Lung (tissue), 12 donors: ENCODE measurements around the gene RHOC. TPM values are rescaled to one million over a fixed set of nuclear protein-coding genes. Genes with fewer than 3 reads are reported as not detected.

ENCODE experiments used
- ATAC-seq: fragments of 200-7000 bp; cut with Tn5 transposase; one replicate; pipeline ENCODE4 v1.9.1; 2020; ENCODE audit warnings: moderate number of reproducible peaks; ENCODE audit not compliant: insufficient read depth, low FRiP score
- DNase-seq, 3 donors: peaks; one replicate each; pipeline ENCODE4 v3.0.0-alpha.2; 2013 to 2017
- H3K27ac ChIP-seq, 2 donors: one replicate each; pipeline ENCODE4 v1.5.1; 2013; ENCODE audit warnings: mild to moderate bottlenecking in 2 of 2, moderate library complexity in 2 of 2, control low read depth in 1 of 2, inconsistent platforms in 1 of 2, low read depth in 1 of 2, low read length in 1 of 2
- H3K27me3 ChIP-seq, 3 donors: one replicate each; pipeline ENCODE4 v1.5.1; 2013; ENCODE audit warnings: low read length in 2 of 3; ENCODE audit not compliant: control insufficient read depth in 3 of 3, insufficient read depth in 3 of 3
- H3K36me3 ChIP-seq, 4 donors: one replicate each; pipeline ENCODE4 v1.5.1; 2013; ENCODE audit warnings: low read length in 4 of 4, mild to moderate bottlenecking in 1 of 4, moderate library complexity in 1 of 4; ENCODE audit not compliant: control insufficient read depth in 4 of 4, insufficient read depth in 4 of 4
- H3K4me1 ChIP-seq, 5 donors: one replicate each; pipeline ENCODE4 v1.5.1; 2013; ENCODE audit warnings: low read length in 5 of 5, mild to moderate bottlenecking in 2 of 5, moderate library complexity in 1 of 5; ENCODE audit not compliant: control insufficient read depth in 5 of 5, insufficient read depth in 5 of 5
- H3K4me3 ChIP-seq: one replicate; pipeline ENCODE4 v1.5.1; 2013; ENCODE audit warnings: mild to moderate bottlenecking, control low read depth, moderate library complexity
- H3K9ac ChIP-seq, 2 donors: one replicate each; pipeline ENCODE4 v1.5.1; 2013; ENCODE audit warnings: low read length in 2 of 2, control low read depth in 1 of 2; ENCODE audit not compliant: insufficient read depth in 1 of 2
- H3K9me3 ChIP-seq, 4 donors: one replicate each; pipeline ENCODE4 v1.5.1; 2013; ENCODE audit warnings: low read length in 3 of 4, mild to moderate bottlenecking in 1 of 4, moderate library complexity in 1 of 4; ENCODE audit not compliant: control insufficient read depth in 4 of 4, insufficient read depth in 3 of 4
- CTCF ChIP-seq: IDR thresholded peaks from 2 replicates; pipeline ENCODE4 v1.5.1; 2012; ENCODE audit warnings: mild to moderate bottlenecking; ENCODE audit errors: control extremely low read depth, extremely low read depth
- WGBS, 2 donors: extraction: QIAGEN DNeasy Blood & Tissue Kit; methylation state at CpG; one replicate each; pipeline ENCODE4 v1.1.7; 2013; 5-methylcytosine and 5-hydroxymethylcytosine counted together
- polyA plus RNA-seq, 2 donors: library from polyadenylated mRNA; stranded (reverse); fragments of 200-250 nt; gene quantifications; one replicate each; pipeline ENCODE4 v1.2.1, GENCODE V29; 2013
- total RNA-seq, 2 donors: library from RNA; depleted of rRNA in 1 of 2; stranded (reverse); fragments of >200 nt in 1 of 2; gene quantifications; one replicate each; pipeline ENCODE4 v1.2.1, GENCODE V29; 2014 to 2021
- donor health status: control.
- donor health status: control.
- donor health status: Bipolar disorder and iron deficiency.
- donor health status: healthy.
- donor health status: DM: yes; HTN: yes; CAD: no.

Gene RHOC
- total and polyA plus RNA-seq, 4 donors: 125 to 243 (median 190) TPM

- 88 to 91% methylated on average over 3 of the region's 3 CpGs for WGBS, 2 donors
- Histone ChIP-seq H3K9me3 (no peaks in the 10 kb centered on the region), H3K4me3 (no peak overlapping the region), H3K9ac (no peak overlapping the region), H3K36me3 (no peaks in the 10 kb centered on the region), H3K27me3 (peaks cover 0 to 15% (median 0%) of the 10 kb centered on the region in 3 donors), H3K27ac (no peak overlapping the region), H3K4me1 (peaks cover 0 to 25% (median 5%) of the 10 kb centered on the region in 5 donors)
- DNase-seq (no peak), ATAC-seq (no peak)
- no peak for TF ChIP-seq CTCF
These were observed 3.7 kb upstream of the RHOC start for GRCh38 chr1:112710586-112710985.

GRCh38 chr1:112710159-112710558, 3.2 kb upstream of the RHOC start:
- no peak overlapping the region for H3K9ac ChIP-seq
- peaks cover 0 to 28% (median 9%) of the 10 kb centered on the region in 5 donors for H3K4me1 ChIP-seq
- TF ChIP-seq CTCF: no peak
- 95 to 99% methylated on average over 7 of the region's 7 CpGs for WGBS, 2 donors
- peaks cover 0 to 15% (median 0%) of the 10 kb centered on the region in 3 donors for H3K27me3 ChIP-seq
- no peaks in the 10 kb centered on the region for H3K36me3 ChIP-seq
- no peak for DNase-seq
- H3K4me3 ChIP-seq: no peak overlapping the region
- H3K27ac ChIP-seq: no peak overlapping the region
- H3K9me3 ChIP-seq: no peaks in the 10 kb centered on the region
- no peak for ATAC-seq

GRCh38 chr1:112708489-112708888, 1.6 kb upstream of the RHOC start:
- DNase-seq (no peak), ATAC-seq (no peak)
- H3K27me3 ChIP-seq: peaks cover 0 to 8% (median 0%) of the 10 kb centered on the region in 3 donors
- H3K4me1 ChIP-seq: peaks cover 3 to 28% (median 12%) of the 10 kb centered on the region in 5 donors
- no peak overlapping the region for H3K27ac ChIP-seq
- no peak for TF ChIP-seq CTCF
- H3K9me3 ChIP-seq: no peaks in the 10 kb centered on the region
- no peak overlapping the region for H3K4me3 ChIP-seq
- no peaks in the 10 kb centered on the region for H3K36me3 ChIP-seq
- no peak overlapping the region for H3K9ac ChIP-seq
- WGBS, 2 donors: 96 to 97% methylated on average over 3 of the region's 3 CpGs

GRCh38 chr1:112708002-112708448, 1.1 kb upstream of the RHOC start:
- Histone ChIP-seq H3K4me3 (no peak overlapping the region), H3K36me3 (peaks cover 0 to under 1% (median 0%) of the 10 kb centered on the region in 4 donors), H3K9ac (no peak overlapping the region), H3K27me3 (peaks cover 0 to 4% (median 0%) of the 10 kb centered on the region in 3 donors), H3K9me3 (no peaks in the 10 kb centered on the region), H3K27ac (no peak overlapping the region), H3K4me1 (peaks cover 5 to 28% (median 12%) of the 10 kb centered on the region in 5 donors)
- WGBS, 2 donors: 59 to 79% methylated on average over 6 of the region's 6 CpGs
- TF ChIP-seq CTCF: no peak
- DNase-seq (no peak), ATAC-seq (no peak)
